ENCODE data around the gene CORO1C. TPM values are rescaled to one million over a fixed set of nuclear protein-coding genes. Genes with fewer than 3 reads are reported as not detected.

The CORO1C gene
- total RNA-seq, 1 experiment from 2014 or later = 208 TPM

GRCh38 chr12:108635201-108635996, 95.9 kb downstream of the CORO1C start:
- H3K9me3 ChIP-seq (ENCODE audit: low read depth, low read length, poor library complexity, severe bottlenecking) = no peaks in the 10 kb centered on the region
- TF ChIP-seq CTCF (conservative IDR thresholded peaks at IDR 0.05; ENCODE audit: low read depth, low read length) (no peak), EZH2 (IDR thresholded peaks at IDR 0.05; ENCODE audit: borderline replicate concordance, low read depth, low read length, poor library complexity, severe bottlenecking) (no peak)
- H3K27me3 ChIP-seq (replicated peaks; ENCODE audit: insufficient read depth, low read depth, low read length, poor library complexity) = no peaks in the 10 kb centered on the region
- intact Hi-C loops (cut with micrococcal nuclease; ENCODE audit: unreplicated experiment) = no loop called here
- ChIA-PET POLR2A (ENCODE audit: low non-redundant PET) (no interaction called here), CTCF (no interaction called here)
- no peaks in the 10 kb centered on the region for H3K4me1 ChIP-seq (ENCODE audit: insufficient read depth, low read length, poor library complexity, severe bottlenecking)
- DNase-seq (ENCODE audit: low spot score) = no peak
- no peaks in the 10 kb centered on the region for H3K36me3 ChIP-seq (ENCODE audit: insufficient read depth, low read length, poor library complexity, severe bottlenecking)
- BruUV-seq (replicated peaks) = no TSS peak
- H3K27ac ChIP-seq (ENCODE audit: low read depth, low read length, poor library complexity, severe bottlenecking) = no peak overlapping the region
- no peak overlapping the region for H3K4me3 ChIP-seq (ENCODE audit: low read depth, low read length, poor library complexity, severe bottlenecking)

GRCh38 chr12:108634341-108634751, 97.0 kb downstream of the CORO1C start:
- CTCF ChIA-PET = no interaction called here
- Histone ChIP-seq H3K4me1 (ENCODE audit: insufficient read depth, low read length, poor library complexity, severe bottlenecking) (no peaks in the 10 kb centered on the region), H3K9me3 (ENCODE audit: low read depth, low read length, poor library complexity, severe bottlenecking) (no peaks in the 10 kb centered on the region), H3K27me3 (replicated peaks; ENCODE audit: insufficient read depth, low read depth, low read length, poor library complexity) (no peaks in the 10 kb centered on the region), H3K4me3 (ENCODE audit: low read depth, low read length, poor library complexity, severe bottlenecking) (no peak overlapping the region), H3K36me3 (ENCODE audit: insufficient read depth, low read length, poor library complexity, severe bottlenecking) (no peaks in the 10 kb centered on the region), H3K27ac (ENCODE audit: low read depth, low read length, poor library complexity, severe bottlenecking) (no peak overlapping the region)
- POLR2A ChIA-PET (ENCODE audit: low non-redundant PET) = no interaction called here
- TF ChIP-seq CTCF (conservative IDR thresholded peaks at IDR 0.05; ENCODE audit: low read depth, low read length) = no peak
- TF ChIP-seq EZH2 (IDR thresholded peaks at IDR 0.05; ENCODE audit: borderline replicate concordance, low read depth, low read length, poor library complexity, severe bottlenecking) = no peak
- no peak for DNase-seq (ENCODE audit: low spot score)
- BruUV-seq (replicated peaks) = no TSS peak
- intact Hi-C loops (cut with micrococcal nuclease; ENCODE audit: unreplicated experiment) = no loop called here

GRCh38 chr12:108633534-108634248, 97.6 kb downstream of the CORO1C start, which contains the start of gene SELPLG:
TSS of gene SELPLG (minus strand) at chr12:108633894. CDS start at chr12:108624307, 9,587 bp downstream.
- Histone ChIP-seq H3K4me1 (ENCODE audit: insufficient read depth, low read length, poor library complexity, severe bottlenecking) (no peaks in the 10 kb centered on the region), H3K36me3 (ENCODE audit: insufficient read depth, low read length, poor library complexity, severe bottlenecking) (no peaks in the 10 kb centered on the region), H3K27ac (ENCODE audit: low read depth, low read length, poor library complexity, severe bottlenecking) (no peak within 1 kb of the TSS), H3K4me3 (ENCODE audit: low read depth, low read length, poor library complexity, severe bottlenecking) (no peak within 1 kb of the TSS), H3K9me3 (ENCODE audit: low read depth, low read length, poor library complexity, severe bottlenecking) (no peaks in the 10 kb centered on the region), H3K27me3 (replicated peaks; ENCODE audit: insufficient read depth, low read depth, low read length, poor library complexity) (no peaks in the 10 kb centered on the region)
- DNase-seq (ENCODE audit: low spot score) = no peak
- ChIA-PET CTCF (no interaction called here), POLR2A (ENCODE audit: low non-redundant PET) (no interaction called here)
- TF ChIP-seq CTCF (conservative IDR thresholded peaks at IDR 0.05; ENCODE audit: low read depth, low read length) = no peak
- TF ChIP-seq EZH2 (IDR thresholded peaks at IDR 0.05; ENCODE audit: borderline replicate concordance, low read depth, low read length, poor library complexity, severe bottlenecking) = no peak
- BruUV-seq (replicated peaks) = no TSS peak
- intact Hi-C loops (cut with micrococcal nuclease; ENCODE audit: unreplicated experiment) = no loop called here
